Stimulated activated CD4-positive, alpha-beta T cell treated with anti-CD3 and anti-CD28 coated beads, Interleukin-2, amount 100 ng/mL, for 24 hours (primary cell): ENCODE data around the gene CACNA1E.
"Not testable (repeated sequence)": the region's sequence is repeated elsewhere in the genome, so short reads cannot be mapped to it uniquely, and the experiment has no call there.

Source experiments
- DNase-seq, 2 donors: peaks; one replicate each; pipeline ENCODE4 v3.0.0-alpha.2; 2020

CACNA1E gene

DNA sequence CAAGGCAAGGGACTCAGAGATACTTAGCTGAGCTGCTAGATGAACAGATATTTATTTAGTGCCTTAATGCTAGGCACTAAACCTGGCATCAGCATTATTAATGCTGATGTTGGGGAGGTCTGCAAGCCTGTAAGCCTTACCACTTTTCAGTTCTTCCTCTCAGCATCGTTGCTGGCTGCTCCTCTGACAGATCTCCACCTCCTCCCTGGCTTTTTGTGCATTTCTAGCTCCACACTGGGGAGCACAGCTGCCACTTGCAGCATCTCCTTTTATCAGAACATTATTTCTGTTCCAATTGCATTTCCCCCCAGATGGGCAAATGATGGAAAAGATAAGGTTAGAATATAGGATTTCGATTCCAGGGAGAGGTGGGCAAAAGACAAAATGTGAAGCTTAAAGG lies 34.8 kb downstream of the CACNA1E start:
- DNase-seq: no peak

DNA sequence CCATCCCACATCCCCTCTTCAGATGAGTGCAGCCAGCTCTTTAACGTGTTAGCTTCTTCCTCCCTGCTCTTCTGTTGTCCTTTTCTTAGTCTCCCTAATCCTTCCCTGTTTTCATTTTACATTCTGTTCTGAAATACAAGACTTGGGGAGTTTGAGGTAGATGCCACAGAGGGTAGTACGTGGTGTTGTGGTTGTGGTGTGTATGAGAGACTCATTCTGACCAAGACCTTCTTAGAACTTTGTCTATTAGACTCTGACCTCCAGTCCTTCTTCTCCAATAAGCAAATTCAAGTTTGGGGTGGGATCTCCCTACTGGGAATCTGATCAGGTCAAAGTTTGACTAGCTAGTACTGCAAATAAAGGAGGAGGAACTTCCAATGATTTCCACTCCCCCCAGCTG lies 39.5 kb downstream of the CACNA1E start:
- no peak for DNase-seq

DNA sequence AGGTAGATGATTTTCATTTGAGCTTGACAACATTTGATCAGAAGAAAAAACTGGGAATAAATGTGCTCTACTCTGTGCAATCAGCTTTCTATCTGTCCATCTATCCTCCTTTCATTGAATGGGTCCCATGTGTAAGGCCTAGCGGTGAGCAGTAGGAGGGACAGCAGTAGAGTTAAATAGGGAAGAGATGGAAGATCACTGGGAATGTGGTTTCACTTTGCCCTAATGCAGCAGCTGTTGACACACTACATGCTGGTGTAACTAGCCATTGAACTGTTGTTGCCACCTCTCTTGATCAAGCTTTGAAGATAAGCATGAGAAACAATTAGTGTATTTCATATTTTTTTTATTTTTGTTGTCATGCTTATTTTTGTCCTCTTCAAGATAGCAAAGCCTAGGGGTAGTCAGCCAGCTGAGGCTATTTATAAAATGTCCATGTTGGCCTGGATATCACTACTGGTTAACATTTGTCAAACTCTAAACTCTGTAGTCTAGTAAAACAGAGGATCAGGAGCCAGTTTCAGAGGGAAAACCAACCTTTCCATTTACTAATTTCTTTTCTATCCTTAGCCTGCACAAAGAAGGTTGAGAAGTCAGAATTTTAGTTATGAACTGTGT lies 41.9 kb downstream of the CACNA1E start:
- DNase-seq: no peak

DNA sequence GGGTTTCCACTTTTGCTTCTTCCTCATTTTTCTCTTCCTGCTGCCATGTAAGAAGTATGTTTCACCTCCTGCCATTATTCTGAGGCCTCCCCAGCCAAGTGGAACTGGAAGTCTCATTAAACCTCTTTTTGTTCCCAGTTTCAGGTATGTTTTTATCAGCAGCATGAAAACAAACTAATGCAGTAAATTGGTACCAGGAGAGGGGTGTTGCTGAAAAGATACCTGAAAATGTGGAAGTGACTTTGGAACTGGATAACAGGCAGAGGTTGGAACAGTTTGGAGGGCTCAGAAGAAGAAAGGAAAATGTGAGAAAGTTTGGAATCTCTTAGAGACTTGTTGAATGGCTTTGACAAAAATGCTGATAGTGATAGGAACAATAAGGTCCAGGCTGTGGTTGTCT lies 44.9 kb downstream of the CACNA1E start:
- DNase-seq: not testable (repeated sequence)

DNA sequence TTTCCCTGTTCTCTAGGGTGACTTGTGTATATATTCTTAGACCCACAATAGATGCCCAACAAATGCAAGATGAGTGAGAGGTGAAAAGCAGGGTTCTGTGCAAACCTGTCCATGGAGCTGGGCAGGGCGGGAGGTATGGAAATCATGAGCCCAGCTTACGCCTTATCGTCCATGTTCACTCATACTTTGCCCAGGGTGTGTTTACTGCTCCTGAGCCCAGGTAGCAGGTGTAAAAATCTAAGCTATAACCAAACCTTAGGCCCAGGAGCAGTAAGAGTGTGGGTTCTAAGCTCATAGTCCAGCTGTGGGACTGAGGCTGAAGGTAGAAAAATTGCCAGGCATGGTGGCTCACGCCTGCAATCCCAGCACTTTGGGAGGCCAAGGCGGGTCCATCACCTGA lies 48.1 kb downstream of the CACNA1E start:
- no peak for DNase-seq

DNA sequence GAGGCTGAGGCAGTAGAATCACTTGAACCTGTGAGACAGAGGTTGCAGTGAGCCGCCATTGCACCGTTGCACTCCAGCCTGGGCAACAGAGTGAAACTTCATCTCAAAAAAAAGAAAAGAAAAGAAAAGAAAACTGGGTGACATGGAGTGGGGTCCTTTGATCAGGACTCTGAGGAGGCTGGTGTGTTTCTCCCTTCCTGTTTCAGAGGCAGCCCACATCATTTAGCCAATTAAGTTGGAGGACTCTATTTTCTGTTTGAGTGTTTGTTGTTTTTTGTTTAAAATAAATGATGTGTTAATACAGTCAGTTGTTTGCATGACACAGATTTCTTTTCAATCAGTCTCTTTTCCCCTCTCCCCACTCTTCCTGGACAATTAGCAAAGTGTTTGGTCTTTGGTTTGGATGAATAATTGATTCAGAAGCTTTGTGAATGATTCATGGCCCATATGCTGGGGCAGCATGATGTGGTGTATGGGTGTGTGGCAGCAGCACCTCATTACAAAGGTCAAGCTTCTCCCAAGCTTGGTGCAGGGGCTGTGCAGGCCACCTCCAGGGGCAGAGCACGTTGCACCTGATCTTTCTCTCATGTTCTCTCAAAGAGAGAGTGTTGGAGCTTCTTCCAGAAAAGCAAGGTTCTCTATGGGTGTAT lies 48.8 kb downstream of the CACNA1E start:
- no peak for DNase-seq

DNA sequence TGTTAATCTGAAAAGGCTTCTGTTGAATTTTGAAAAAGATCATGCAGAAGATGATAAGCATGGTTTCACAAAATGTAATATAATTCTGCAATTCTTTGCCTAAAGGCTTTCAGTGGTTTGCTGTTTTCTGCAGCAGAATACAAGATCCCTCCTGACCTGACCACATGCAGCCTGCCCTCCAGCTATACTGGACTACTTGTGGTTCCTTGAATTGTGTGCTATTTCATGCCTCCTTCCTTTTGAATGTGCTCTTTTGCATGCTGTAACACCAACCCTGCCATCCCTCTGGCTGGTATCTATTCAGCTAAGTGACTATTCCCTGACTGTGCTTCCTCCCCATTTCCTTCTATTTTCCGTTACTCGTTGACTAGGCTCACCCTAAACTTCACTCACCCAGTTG lies 55.5 kb downstream of the CACNA1E start:
- DNase-seq: no peak

DNA sequence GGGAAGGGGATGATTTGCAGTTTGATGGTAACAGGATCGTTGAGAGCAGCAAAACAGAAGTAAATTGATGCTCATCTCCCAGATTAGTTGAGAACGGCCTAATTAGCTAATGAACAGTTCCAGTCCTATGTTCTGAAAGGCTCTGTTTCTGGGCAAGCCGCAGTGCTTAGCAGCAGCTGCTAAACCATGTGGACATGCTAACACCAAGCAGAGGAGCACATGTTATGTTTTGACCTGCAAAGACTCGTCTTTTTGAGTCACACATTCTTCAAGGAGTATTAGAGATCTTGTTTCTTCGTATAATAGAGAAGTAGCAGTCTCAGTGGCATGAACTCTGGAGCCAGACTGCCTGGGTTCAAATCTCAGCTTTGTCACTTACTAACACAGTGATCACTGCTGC lies 58.1 kb downstream of the CACNA1E start:
- DNase-seq: no peak

DNA sequence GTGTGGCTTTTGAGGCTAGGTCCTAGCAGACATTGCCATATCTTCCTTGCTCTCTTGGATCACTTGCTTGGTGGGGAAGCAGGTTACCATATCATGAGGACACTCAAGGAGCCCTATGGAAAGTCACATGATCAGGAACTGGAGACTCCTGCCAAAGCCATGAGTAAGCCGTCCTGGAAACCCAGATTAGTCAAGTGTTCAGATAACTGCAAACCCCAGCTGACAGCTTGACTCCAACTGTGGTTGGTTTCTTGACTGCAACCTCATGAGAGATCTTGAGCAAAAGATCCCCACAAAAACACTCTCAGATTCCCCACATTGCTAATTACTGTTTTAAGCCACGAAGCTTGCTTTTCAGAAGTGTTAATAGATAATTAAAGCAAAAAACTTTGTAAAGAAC lies 58.6 kb downstream of the CACNA1E start:
- no peak for DNase-seq

DNA sequence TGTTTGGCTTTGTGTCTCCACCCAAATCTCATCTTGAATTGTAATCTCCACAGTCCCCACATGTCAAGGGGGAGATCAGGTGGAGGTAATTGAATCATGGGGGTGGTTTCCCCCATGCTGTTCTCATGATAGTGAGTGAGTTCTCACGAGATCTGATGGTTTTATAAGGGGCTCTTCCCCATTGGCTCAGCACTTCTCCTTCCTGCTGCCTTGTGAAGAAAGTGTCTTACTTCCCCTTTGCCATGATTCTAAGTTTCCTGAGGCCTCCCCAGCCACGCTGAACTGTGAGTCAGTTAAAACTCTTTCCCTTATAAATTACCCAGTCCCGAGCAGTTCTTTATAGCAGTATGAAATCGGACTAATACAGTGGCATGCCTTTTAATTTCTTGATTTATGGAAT lies 59.1 kb downstream of the CACNA1E start:
- not testable (repeated sequence) for DNase-seq

DNA sequence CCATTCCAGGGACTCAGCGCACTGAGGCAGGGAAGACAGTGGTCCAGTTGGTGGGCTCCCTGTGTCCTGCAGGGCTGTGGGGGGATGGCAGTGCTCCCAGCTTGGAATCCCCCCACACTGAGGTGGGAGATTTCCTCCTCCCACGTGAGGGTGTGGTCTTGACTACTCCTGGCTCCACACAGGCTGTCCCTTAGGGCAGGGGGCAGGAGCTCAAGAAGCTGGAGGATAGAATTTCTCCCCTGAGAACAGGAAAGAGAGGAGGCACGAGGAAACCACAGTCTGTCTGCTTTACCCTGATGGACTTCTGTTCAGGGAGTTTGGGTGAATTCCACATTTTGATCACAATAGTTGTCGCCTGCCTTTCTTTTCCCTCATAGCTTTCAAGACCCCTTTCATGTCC lies 62.1 kb downstream of the CACNA1E start:
- DNase-seq: no peak

DNA sequence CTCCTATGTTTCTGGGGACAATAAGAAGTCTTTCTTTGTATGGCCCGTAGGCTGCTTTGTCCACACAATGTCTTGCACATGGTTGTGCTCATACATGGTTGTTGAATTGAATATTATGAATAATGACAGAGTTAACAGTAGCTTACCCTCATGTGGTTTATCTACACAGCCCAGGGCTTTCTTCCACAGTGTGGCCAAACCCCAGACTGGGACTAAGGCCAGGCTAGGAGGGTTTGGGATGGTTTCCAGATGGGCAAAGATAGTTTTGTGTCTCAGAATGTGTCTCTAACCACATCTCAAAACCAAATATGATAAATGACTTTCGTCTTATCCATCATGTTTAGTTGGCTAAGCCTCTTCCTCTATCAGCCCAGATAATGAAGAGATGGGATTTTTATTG lies 65.2 kb downstream of the CACNA1E start:
- no peak for DNase-seq

DNA sequence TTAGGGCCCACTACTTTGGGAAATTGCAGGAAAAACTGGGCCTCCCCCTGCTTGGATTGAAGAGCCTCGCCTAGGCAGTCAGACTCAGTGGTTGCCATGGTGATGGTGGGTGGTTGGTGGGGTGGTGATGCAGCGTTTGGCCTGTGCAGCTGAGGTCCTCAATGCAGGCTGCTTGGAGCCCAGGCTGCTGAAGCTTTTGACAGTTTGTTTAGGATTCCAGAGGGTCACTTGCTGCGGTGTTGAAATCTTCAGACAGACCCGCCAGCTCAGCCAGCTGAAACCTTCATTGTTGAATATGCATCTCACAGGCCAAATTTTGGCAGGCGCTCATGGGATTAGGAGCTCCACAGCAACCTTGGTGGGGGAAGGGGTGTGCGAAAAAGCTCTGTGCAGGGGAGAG lies 67.9 kb downstream of the CACNA1E start:
- no peak for DNase-seq

DNA sequence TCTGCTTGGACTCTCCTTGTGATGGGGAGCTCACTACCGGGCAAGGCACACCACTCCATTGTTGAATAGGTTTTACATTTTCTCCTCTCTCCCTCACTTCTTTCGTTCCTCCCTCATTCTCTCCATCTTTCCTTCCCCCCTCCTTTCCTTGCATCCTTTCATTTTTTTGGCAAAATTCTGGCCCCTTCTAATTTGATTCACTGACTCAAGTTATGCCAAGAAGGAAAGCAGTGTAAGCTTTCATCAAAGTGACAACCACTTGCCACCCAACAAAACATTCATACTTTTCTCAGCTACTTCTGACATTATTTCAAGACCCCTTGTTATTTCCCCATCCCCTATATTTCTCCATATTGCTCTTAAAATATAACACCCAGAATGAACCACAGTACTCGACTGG lies 68.4 kb downstream of the CACNA1E start:
- DNase-seq: no peak

DNA sequence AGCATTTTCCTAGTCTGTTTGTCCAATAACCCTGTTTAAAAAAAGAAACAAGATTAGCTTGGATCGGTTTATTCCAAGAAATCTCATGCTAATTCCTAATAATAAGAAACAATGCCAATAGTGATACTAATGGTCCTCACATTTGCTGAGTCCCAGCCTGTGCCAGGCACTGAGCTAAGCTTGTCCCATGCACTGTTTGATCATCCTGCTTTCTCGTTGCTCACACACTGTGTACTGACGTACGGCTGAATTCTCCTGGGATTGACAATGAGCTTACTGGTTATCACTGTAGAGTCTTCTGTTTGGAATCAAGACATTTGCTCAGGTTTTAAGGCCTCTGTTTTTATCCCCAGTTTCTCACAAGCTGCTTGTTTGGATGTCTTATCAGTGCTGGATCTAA lies 71.1 kb downstream of the CACNA1E start:
- no peak for DNase-seq

DNA sequence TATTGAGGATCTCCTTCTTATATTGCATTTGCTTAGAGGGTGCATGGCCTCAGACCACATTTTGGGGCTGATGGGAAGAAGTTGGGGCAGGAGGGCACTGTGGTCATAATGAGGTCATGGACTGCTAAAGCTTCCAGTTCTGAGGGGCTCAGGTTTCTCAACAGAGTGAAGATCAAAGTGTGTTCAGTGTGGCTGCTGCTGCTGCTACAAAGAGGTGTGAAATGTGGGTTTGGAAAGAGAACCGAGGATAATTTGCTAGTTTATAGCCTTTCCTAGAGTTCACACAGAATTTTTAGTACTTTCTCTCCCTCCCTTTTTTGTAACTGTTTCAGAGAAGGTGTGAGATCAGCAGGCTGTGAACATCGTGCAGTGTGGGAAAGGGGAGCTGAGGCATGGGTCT lies 73.3 kb downstream of the CACNA1E start:
- no peak for DNase-seq

DNA sequence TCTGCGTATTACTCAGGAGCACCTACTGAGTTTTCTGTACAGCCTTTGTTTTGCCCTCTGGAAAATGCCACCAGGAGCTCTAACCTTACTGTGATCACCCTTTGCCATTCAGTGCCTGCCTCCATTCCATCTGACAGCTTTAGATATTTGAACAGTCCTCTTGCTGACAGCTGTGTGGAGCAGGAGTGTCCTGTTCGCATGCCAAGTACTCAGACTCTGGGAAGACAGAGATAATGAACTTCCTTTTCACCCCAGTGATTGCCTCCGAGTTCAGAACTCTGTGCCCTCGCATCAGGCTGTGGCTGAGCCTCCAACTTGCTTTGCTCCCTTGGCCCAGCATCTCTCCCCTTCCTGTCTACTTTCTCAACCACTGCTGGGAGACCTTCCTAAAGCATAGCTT lies 74.0 kb downstream of the CACNA1E start:
- no peak for DNase-seq

DNA sequence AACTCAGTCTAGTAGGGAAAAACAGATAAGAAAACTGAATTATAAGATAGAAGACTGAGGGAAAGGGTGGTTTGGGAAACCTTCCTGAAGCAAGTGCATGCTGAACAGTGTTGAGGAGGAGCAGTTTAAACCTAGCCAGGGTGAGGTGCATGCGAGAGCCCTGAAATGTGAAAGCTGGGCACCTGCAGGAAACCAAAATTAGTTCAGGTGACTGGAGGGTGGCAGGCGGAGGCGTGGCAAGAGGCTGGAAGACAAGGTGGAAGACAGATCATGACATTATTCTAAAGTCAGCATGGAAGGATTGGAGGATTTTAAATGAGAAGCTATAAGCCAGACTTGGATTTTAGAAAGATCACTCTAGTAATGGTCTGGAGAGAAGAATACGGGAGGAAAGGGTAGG lies 75.1 kb downstream of the CACNA1E start:
- DNase-seq: no peak

DNA sequence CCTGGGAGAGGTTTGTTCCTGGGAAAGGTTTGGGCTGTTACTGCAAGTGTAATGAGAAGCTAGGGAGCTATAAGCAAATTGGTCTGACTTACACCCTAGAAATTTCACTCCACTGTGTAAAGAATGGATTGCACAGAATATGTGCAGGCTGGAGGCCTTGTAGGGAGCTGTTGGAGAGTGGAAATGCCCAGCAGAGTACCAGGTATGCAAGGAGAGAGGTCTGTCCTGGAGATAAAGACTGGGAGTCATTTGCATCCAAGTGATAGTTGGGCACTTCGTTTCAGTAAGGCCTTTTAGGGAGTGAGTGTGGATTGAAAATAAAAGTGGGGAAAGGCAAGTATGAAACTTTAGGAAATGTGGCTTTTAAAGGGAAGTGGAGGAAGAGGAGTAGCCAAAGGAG lies 75.8 kb downstream of the CACNA1E start:
- DNase-seq: no peak

DNA sequence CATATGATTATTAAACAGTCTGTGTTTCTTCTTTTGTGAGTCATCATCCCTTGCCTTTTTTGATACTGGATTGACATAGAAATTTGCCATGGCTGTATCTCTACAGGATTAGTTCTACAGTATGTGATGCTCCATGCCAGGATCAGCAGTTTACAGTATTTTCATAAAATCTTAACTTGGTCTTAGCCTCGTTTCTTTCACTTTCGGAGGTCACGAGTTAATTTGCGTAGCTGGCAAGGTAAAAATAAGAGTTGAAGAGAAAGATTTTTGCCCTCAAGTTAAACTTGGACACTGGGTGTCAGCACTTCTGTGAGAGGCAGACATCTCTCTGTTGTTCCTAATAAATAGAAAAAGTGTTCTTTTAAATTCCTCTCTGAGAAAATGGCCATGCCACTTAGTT lies 79.1 kb downstream of the CACNA1E start:
- DNase-seq: no peak

DNA sequence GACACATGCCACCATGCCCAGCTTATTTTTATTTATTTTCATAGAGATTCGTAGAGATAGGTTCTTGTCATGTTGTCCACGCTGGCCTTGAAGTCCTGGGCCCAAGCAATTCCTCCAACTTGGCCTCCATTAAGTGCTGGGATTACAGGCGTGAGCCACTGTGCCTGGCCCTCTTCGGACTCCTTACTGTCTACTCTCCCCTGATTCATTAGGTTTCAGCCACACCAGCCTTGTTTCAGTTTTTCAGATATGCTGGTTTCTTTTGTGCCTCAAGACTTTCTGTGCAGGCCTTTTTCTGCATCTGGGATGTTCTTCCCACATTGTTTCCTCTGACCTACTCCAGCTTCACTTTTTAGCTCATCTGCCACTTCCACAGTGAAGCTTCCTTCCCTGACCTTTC lies 85.4 kb downstream of the CACNA1E start:
- DNase-seq: no peak

DNA sequence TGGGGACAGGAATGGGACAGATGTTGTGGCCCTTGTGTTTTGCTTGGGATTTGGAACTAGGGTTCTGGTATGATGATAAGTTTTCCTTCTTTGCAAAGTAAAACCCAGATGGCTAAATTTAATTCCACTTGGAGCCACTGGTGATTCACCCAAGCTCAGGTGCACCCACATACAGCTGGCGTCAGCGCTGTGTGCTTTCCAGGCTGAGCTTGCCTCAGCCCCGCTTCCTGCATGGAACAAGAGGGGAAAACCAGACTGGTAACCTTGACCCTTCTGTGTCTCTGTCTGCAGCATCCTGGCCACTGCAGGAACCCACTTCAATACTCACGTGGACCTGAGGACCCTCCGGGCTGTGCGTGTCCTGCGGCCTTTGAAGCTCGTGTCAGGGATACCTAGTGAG lies 94.2 kb downstream of the CACNA1E start:
- DNase-seq: no peak

DNA sequence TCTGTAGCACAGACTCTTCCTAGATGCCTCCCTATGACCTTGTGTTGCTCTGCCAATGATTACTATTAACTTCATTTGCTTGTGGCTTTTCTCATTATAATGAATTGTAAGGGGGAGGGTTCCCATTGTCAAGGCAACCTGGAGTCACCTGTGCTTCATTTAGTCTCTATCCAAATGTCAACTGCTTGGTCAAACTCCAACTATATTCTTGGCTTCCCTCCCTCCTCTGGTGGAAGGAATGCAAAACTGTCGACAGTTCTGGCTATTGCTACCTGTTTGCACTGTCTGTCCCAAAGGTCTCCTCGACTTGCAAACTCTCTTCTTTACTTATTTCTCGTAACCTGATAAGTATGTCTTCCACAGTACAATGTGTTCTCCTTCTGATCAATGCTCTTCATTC lies 100.3 kb downstream of the CACNA1E start:
- DNase-seq: no peak

DNA sequence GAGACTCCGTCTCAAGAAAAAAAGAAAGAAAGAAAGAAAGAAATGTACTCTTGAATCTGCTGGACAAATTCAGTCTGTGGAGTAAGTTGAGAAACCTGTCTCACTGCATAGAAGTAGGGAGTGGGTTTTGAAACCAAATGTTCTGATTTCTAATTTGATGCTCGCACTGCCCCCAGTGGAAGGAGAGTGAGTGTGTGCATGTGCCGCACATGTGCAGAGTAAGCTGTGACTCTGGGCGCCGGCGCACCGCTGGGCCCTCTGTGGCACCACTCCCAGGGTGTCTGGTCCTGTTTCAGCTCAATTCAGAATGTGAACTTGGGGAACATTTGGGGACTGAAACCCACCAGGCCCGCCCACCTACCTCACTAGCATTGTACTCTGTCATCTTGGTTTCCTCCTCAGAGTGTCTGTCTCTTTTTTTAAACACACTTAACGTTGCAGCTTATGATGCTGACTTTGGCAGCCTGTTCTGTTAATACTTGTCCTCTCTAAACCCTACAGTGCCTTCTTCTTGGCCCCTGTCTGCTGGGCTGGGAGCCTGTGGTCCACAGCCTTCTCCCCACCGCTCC lies 104.6 kb downstream of the CACNA1E start:
- peak in 1 of 2 donors; percentile 1 for DNase-seq

DNA sequence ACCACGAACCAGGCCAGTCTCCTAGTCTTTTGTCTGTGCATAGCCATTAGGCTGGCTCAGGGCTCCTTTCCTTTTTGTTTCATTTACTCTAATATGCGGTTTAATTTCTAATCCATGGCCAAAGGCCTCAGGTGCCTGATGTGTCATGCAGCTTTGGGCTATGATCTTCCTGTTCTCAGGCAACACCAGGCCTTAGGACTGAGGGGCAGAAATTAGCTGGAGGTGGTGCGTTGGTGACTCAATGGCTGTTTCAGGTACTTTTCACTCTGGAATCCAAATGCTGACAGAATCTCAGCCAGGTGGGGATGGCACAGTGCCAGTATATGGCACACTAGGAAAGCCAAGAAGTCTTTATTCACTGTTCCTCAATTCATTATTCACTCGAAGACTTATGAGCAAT lies 105.3 kb downstream of the CACNA1E start:
- DNase-seq: no peak
